Heart right ventricle (tissue), 16 donors: ENCODE results near the gene PPFIA1. TPM values are rescaled to one million over a fixed set of nuclear protein-coding genes. Genes with fewer than 3 reads are reported as not detected.

Experiments
- ATAC-seq, 8 donors: fragments of 200-7000 bp; cut with Tn5 transposase; one replicate each; pipeline ENCODE4 v1.9.1; 2020; ENCODE audit warnings: mild to moderate bottlenecking in 8 of 8, moderate library complexity in 8 of 8, moderate number of reproducible peaks in 1 of 8
- DNase-seq, 2 donors: peaks; one replicate each; pipeline ENCODE4 v3.0.0-alpha.2; 2020
- H3K27ac ChIP-seq, 10 donors: fragments of 200-600 bp; sonication (generic) in 2 of 10; one replicate each; pipeline versions ENCODE4 v1.5.0 to v1.8.0; 2020 to 2022; ENCODE audit warnings: mild to moderate bottlenecking in 3 of 10
- H3K27me3 ChIP-seq, 7 donors: fragments of 200-600 bp; one replicate each; pipeline ENCODE4 v1.8.0; 2021 to 2022; ENCODE audit warnings: mild to moderate bottlenecking in 2 of 7
- H3K36me3 ChIP-seq, 9 donors: fragments of 200-600 bp; sonication (generic) in 1 of 9; one replicate each; pipeline versions ENCODE4 v1.5.0 to v1.8.0; 2020 to 2022; ENCODE audit warnings: mild to moderate bottlenecking in 2 of 9
- H3K4me1 ChIP-seq, 9 donors: fragments of 200-600 bp; sonication (generic) in 1 of 9; one replicate each; pipeline versions ENCODE4 v1.5.0 to v1.8.0; 2020 to 2022; ENCODE audit warnings: mild to moderate bottlenecking in 4 of 9
- H3K4me3 ChIP-seq, 10 donors: fragments of 200-600 bp; sonication (generic) in 2 of 10; one replicate each; pipeline versions ENCODE4 v1.5.0 to v1.8.0; 2020 to 2022; ENCODE audit warnings: mild to moderate bottlenecking in 7 of 10, moderate library complexity in 2 of 10
- H3K9me3 ChIP-seq, 11 donors: fragments of 200-600 bp in 10 of 11; sonication (generic) in 2 of 11; one replicate each; pipeline versions ENCODE4 v1.5.0 to v1.8.0; 2013 to 2022; ENCODE audit warnings: mild to moderate bottlenecking in 2 of 11, control low read depth in 1 of 11, moderate library complexity in 1 of 11
- WGBS, 2 donors: extraction: QIAGEN DNeasy Blood & Tissue Kit; methylation state at CpG; one replicate each; pipeline ENCODE4 v1.1.7; 2013; ENCODE audit warnings: inconsistent platforms in 1 of 2; 5-methylcytosine and 5-hydroxymethylcytosine counted together
- intact Hi-C, 10 donors: fragments of 100-400 bp; cut with DNase I; formaldehyde crosslinking; loops; one replicate each; pipeline versions ENCODE4 v1.11.1 to v1.14.2; 2022
- polyA plus RNA-seq, 2 donors: library from polyadenylated mRNA; stranded (reverse); fragments of 200-250 nt; gene quantifications; one replicate each; pipeline ENCODE4 v1.2.3, GENCODE V29; 2013
- total RNA-seq, 10 donors: library from RNA; stranded (reverse); fragmentation: NEBNext Ultra II Directional in 3 of 10; extraction: Animal tissue kit (Norgen Biotek cat#: 25700) in 3 of 10; gene quantifications; one replicate each; pipeline versions ENCODE4 v1.2.1 to v1.2.4, GENCODE V29; 2021 to 2023
- TF ChIP-seq, protein P1 (sequence below), 9 donors: fragments of 200-600 bp; sonication (generic) in 2 of 9; IDR thresholded peaks; one replicate each; pipeline versions ENCODE4 v1.5.0 to v1.8.0; 2021 to 2022; ENCODE audit warnings: antibody characterized with exemption in 9 of 9, mild to moderate bottlenecking in 5 of 9, moderate library complexity in 1 of 9
- donor health status: Arrhythmogenic right ventricular cardiomyopathy.
- donor health status: ischemic (EF 13 %, LVEDD 7.1; RV severe dilation, severe dysfunction).
- donor health status: healthy with polysubstance abuse.
- donor health status: DM: no; HTN: yes; CAD: no.
- donor health status: DM: no; HTN: no; CAD: no.
- donor health status: ischemic (EF 25% LVEDD 6.9; RV normal size, moderate dysfunction).
- donor health status: ischemic (EF 25% LVEDD 5.7; RV mildly dilated, moderate dysfunction).
- donor health status: healthy.
- donor health status: DM: yes; HTN: yes; CAD: no.
- donor health status: Ischemic cardiomyopathy.
- donor health status: ischemic (EF 35%, LVEDD 5.7; RV mildly dilated, moderate dysfunction).
- donor health status: nonischemic (EF 11% LVEDD 7.7; RV severe dilation, severe dysfunction).
- donor health status: DM: yes; HTN: yes; CAD: no.
- donor health status: PGD.
- donor health status: ischemic (EF 29% LVEDD 5.4; RV normal size, mild dysfunction).
- donor health status: nonischemic (EF 23%, LVEDD 6.1; RV moderate dilation, normal function).

PPFIA1 gene
- total and polyA plus RNA-seq, 12 donors: 14.0 to 57.2 (median 39.0) TPM

- TF ChIP-seq, protein P1, sequence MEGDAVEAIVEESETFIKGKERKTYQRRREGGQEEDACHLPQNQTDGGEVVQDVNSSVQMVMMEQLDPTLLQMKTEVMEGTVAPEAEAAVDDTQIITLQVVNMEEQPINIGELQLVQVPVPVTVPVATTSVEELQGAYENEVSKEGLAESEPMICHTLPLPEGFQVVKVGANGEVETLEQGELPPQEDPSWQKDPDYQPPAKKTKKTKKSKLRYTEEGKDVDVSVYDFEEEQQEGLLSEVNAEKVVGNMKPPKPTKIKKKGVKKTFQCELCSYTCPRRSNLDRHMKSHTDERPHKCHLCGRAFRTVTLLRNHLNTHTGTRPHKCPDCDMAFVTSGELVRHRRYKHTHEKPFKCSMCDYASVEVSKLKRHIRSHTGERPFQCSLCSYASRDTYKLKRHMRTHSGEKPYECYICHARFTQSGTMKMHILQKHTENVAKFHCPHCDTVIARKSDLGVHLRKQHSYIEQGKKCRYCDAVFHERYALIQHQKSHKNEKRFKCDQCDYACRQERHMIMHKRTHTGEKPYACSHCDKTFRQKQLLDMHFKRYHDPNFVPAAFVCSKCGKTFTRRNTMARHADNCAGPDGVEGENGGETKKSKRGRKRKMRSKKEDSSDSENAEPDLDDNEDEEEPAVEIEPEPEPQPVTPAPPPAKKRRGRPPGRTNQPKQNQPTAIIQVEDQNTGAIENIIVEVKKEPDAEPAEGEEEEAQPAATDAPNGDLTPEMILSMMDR (IDR thresholded peaks at IDR 0.05): no peak
- no peak for ATAC-seq
- 93 to 96% methylated on average over 3 of the region's 3 CpGs for WGBS, 2 donors
Measured at GRCh38 chr11:70305501-70305900, 35.0 kb downstream of the PPFIA1 start.

GRCh38 chr11:70306586-70307033 lies 36.1 kb downstream of the PPFIA1 start:
- whole genome bisulfite sequencing, 2 donors: 73 to 76% methylated on average over 4 of the region's 4 CpGs
- no peak for ATAC-seq

More at GRCh38 chr11:70305501-70305900, 35.0 kb downstream of the PPFIA1 start:
- Histone ChIP-seq H3K27me3 (no peaks in the 10 kb centered on the region), H3K36me3 (peaks cover 0 to 15% (median 0%) of the 10 kb centered on the region in 9 donors), H3K4me1 (peaks cover 0 to 38% (median 9%) of the 10 kb centered on the region in 9 donors), H3K9me3 (no peaks in the 10 kb centered on the region), H3K27ac (no peak overlapping the region), H3K4me3 (no peak overlapping the region)
- intact Hi-C loops: loop anchor here in 1 of 10 donors (1.0 kb wide), 1 partner anchor 34 kb away; no protein-coding TSS in a partner anchor
- no peak for DNase-seq

GRCh38 chr11:70307176-70307575 lies 36.7 kb downstream of the PPFIA1 start:
- H3K27me3 ChIP-seq: no peaks in the 10 kb centered on the region
- intact Hi-C loops: no loop called here
- peak overlapping the region in 4 of 10 donors; percentile 38 to 64 (median 51) for H3K27ac ChIP-seq
- ATAC-seq: peak in 2 of 8 donors; percentile 22 to 31
- DNase-seq: no peak
- H3K4me3 ChIP-seq: no peak overlapping the region
- no peaks in the 10 kb centered on the region for H3K9me3 ChIP-seq
- TF ChIP-seq, protein P1 (IDR thresholded peaks at IDR 0.05): no peak
- peaks cover 0 to 15% (median 0%) of the 10 kb centered on the region in 9 donors for H3K36me3 ChIP-seq
- peaks cover 0 to 31% (median 9%) of the 10 kb centered on the region in 9 donors for H3K4me1 ChIP-seq
- WGBS, 2 donors: 53 to 65% methylated on average over 3 of the region's 3 CpGs

More at GRCh38 chr11:70306586-70307033, 36.1 kb downstream of the PPFIA1 start:
- Histone ChIP-seq H3K27ac (peak overlapping the region in 2 of 10 donors; percentile 37 to 60), H3K4me1 (peaks cover 0 to 37% (median 9%) of the 10 kb centered on the region in 9 donors), H3K9me3 (no peaks in the 10 kb centered on the region), H3K4me3 (no peak overlapping the region), H3K36me3 (peaks cover 0 to 15% (median 0%) of the 10 kb centered on the region in 9 donors), H3K27me3 (no peaks in the 10 kb centered on the region)
- TF ChIP-seq, protein P1 (IDR thresholded peaks at IDR 0.05): no peak
- intact Hi-C loops: no loop called here
- no peak for DNase-seq

- Histone ChIP-seq H3K4me3 (no peak overlapping the region), H3K4me1 (peaks cover 0 to 41% (median 7%) of the 10 kb centered on the region in 9 donors), H3K27ac (no peak overlapping the region), H3K36me3 (peaks cover 0 to 15% (median 0%) of the 10 kb centered on the region in 9 donors), H3K27me3 (no peaks in the 10 kb centered on the region), H3K9me3 (no peaks in the 10 kb centered on the region)
- DNase-seq (no peak), ATAC-seq (no peak)
- TF ChIP-seq, protein P1 (IDR thresholded peaks at IDR 0.05): no peak
- intact Hi-C loops: no loop called here
- WGBS, 2 donors: 94 to 98% methylated on average over 4 of the region's 4 CpGs
Measured at GRCh38 chr11:70311616-70312015, 41.1 kb downstream of the PPFIA1 start.
